Thyroid gland (tissue), 4 donors: ENCODE measurements around the gene RGS4.

Source experiments
- CTCF ChIP-seq, 6 experiments: fragments of 200-600 bp in 3 of 6; fragments of 450-650 bp in 3 of 6; sonication (generic) in 3 of 6; IDR thresholded peaks; one replicate each; pipeline ENCODE4 v1.5.1; 2016 to 2019; ENCODE audit warnings: antibody characterized with exemption in 6 of 6, mild to moderate bottlenecking in 2 of 6, inconsistent platforms in 1 of 6, moderate library complexity in 1 of 6
- POLR2A ChIP-seq, 2 donors: fragments of 450-650 bp; IDR thresholded peaks; one replicate each; pipeline ENCODE4 v1.6.1; 2017; ENCODE audit warnings: antibody characterized with exemption in 2 of 2, mild to moderate bottlenecking in 2 of 2, moderate library complexity in 1 of 2

- no peak for TF ChIP-seq POLR2A (IDR thresholded peaks at IDR 0.05)
- TF ChIP-seq CTCF (IDR thresholded peaks at IDR 0.05): no peak
These were observed 25.4 kb downstream of the RGS4 start for GRCh38 chr1:163094589-163094988.
